NCI-H748 (cell line): ENCODE measurements around the gene KRT5.

Source experiments
- DNase-seq: peaks from one replicate; lab custom pipeline; 2025; ENCODE audit not compliant: unreplicated experiment; lab: John Stamatoyannopoulos, UW

KRT5 gene

DNA sequence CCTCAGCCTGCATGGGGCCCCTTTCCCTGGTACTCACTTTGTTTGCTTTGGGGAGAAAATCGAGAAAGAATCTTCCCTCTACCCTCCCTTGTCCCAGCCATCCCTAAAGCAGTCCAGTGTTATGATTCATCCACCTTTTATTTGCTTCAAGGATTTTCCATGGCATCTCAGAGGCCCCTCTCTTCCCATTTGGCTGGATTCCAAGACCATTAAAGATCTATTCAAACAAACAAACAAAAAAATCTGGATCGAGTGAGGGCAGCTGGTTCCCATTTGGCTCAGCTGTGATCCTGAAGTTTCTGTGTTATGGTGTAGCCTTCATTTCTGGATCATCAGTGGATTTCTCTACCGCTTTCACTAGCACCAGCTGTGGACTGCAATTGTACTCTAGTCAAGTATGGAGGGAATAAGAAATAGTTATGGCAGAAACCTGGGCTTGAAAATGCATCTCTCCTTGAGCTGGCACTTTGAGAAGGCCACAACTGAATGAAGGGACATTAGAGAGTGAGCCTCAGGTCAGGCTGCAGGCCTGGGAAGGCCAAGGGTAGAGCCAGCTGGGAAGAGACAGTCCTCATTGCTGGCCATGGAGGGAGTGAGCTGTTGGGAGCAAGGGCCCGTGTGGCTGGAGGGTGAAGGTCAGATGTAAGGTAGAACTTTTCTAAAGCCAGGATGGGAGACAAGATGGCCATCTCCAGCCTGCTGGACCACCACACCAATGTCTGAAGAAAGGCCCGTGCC lies 19.1 kb upstream of the KRT5 start:
- peak; percentile 79 for DNase-seq

DNA sequence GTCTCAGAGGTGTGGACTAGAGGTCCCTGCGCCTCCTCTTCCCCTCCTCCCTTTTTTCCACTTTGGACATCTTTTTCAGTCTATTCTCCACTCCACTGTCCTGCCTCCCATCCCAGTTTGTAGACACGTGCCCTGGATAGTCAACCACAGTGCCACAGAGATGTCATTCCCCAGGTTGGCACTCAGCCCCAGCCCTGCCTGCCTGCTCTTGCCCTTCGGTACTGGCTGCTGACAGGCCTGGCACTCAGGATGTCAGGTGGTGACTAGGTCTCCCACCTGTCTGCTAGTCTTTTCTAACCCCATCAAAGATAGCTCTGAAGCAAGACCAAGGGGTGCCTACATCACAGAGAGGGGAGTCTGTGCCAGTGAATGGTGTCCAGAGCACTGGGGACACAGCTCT lies 16.9 kb upstream of the KRT5 start:
- no peak for DNase-seq

DNA sequence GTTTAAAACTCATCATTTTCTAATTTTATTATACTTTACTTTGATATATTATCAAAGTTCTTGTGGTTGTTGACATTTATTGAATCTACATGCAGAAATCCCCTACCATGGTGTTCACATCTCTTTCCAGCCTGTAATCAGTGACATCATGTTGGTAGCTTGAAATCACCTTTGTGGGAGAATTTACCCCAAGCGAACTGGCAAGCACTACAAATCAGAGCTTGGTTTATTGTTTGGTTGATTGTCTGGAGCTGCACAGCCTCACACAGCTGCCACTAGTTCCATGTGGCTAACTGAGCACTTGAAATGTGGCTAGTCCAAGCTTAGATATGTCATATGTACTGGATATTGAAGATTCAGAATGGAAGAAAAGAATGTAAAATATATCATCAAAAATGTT lies 15.4 kb upstream of the KRT5 start:
- DNase-seq = no peak

DNA sequence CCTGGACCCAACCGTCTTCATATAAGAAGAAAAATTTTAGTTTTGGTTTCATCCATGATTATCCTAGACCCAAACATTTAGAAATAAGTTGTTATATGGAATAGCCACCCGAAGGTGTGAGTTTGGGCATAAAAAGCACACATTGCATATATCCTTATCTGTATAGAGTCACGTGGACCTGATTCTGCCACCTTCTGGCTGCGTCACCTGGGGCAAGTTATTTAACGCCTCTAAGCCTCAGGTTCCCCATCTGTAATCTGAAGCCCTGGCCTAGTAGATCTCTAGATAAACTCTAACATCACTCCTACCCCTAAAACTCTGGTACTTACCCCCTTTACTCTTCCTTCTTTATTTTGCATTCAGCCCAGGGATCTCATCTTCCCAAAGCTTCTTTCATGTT lies 14.3 kb upstream of the KRT5 start:
- DNase-seq = peak; percentile 19

DNA sequence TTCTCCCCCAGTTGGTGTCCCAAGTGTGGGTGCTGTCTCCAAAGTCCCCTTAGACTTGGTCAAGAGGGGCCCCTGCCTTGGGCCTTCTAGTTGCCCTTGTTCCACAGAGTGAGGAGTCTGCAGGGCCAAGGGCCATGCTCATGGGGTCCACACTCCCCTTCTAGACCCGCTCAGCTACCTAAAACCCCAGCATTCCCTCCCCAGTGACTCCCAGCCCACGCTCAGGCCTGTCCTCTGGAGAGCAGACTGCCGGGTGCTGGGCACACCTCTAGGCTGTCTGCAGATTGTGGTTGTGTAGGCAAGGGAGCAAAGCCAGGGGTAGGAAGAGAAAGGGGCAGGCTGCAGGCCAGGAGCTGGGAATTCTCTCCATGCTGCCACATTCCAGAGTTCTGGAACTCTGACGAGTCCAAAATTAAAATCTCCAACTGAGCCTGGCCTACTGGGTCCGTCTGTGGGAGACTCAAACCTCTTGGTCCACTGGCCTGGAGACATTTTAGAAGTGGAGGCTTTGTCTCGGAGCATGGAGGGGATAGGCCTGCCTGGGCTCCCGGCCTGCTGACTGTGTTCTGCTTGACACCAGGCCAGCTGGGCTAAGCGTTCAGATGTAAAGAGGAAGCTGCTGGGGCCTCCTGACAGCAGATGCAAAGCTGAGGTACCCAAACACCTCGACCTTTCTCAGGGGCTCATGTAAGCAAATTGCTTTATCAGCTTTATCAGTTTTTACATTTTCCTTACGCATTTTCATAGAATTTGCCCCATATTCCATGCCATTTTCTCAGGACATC lies 13.7 kb upstream of the KRT5 start:
- no peak for DNase-seq

DNA sequence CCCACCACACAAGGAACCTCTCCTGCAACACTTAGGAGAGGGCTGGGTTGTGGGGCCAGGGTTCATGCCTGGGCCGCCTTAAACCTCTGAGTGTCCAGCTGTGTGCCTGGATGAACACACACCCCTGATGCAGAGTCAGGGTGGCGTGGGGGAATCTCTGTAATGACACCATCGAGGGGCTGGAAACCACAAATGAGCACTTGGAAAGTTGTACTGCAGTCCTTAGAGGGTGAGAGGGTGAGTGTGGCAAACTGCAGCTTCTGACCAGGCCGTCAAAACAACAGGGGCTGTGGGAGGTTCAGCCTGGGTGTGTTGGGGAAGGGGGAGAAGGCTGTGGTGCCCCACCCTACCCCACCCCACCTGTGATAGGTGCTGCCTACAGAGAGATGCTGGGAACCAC lies 12.4 kb upstream of the KRT5 start:
- DNase-seq = no peak

DNA sequence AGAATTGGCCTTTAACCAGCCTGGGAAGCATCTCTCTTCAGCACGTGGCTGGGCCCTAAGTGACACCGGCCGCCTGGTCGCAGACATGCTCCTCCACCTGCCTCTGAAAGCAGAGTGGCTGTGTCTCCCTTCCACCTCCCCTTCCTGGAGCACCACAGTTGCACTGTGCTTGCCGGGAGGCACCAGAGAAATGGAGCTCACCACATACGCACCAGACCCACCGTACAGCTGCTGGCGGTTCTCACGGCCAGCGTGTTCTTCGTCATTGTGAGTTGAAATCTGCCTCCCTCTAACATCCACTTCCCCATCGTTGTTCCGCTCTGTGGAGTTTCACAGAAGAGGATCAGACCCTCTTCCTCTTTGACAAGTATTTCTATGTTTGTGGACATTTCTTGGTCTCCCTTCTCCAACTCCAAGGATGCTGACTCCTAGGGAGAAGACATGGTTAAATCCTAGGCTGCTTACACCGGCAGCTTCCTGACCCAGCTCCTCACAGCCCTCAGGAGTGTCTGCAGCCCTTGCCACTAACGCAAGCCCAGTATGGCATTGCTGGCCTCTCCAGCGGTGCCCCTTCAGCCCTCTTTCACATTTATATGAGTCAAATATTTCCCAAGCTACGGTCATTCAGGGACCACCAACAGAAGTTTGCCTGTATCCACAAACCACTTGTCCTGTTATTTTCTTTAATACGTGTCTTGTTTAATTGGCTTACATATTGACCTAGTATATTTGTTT lies 11.5 kb upstream of the KRT5 start:
- DNase-seq = no peak

DNA sequence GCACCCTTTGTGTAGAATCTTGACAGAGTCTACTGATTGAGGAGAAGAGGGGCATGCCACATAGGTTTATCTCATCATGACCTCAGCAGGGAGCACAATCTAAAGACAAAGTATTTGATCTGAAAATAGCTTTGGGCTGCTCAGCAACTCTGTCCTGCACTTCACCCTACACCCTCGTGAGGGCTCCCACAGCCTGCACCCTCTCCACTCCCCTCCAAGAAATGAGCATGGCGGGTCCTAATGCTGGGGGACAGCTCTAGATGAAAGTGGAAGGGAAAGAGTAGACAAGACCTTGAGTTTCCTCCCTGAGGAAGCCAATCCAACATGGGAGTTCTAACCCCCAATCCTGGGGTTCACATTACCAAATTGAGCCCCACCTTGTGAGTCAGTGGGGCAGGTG lies 10.7 kb upstream of the KRT5 start:
- DNase-seq = no peak

DNA sequence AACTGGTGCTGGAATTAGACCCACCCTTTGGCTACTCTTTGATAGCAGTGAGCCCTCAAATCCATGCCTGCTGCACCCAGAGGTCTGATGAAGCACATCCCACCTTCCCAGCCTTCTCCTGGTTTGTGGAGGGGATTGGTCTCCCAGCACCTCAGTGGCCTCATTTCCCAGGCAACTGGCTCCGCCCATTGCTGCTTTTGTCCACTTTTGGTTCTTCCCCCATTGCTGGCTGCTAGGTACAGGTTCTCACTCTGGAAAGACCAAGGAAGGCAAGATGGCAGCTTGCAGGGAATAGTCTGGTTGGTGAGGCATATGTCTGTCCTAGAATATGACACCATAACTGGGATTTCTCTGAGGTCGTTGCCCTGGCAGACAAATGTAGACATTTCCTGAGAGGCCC lies 10.2 kb upstream of the KRT5 start:
- peak; percentile 14 for DNase-seq

DNA sequence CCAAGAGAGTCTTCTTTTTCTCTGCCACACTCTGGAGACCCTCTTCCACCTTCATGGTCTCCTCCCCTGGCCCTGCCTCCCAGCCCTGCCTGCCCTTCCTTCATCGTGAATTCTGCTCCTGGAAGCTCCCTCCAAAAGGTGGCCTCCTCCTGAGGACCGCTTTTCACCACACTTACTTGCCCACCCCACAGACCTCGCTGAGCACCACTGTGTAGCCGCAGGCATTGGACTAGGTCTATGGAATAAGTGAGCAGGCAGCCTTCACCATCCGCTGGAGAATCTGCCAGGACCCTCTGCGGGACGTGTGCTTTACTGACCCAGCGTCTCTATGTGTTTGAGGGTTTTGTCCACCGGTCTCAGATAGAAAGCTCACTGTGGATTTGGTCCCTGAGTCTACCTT lies 9.7 kb upstream of the KRT5 start:
- no peak for DNase-seq

DNA sequence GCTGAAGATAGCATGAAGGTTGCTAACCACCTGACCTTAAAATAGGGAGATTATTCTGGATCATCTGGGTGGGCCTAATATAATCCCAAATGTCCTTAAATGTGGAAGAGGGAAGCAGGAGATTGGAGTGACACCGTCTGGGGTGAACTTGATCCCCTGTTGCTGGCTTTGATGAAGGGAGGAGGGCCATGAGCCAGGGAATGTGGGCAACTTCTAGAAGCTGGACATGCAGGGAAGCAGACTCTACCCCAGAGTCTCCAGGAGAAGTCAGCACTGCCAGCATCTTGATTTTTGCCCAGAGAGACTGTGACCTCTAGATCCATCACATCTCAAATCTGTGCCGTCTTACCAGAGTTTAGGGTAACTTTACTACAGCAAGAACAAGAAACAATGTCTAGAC lies 9.2 kb upstream of the KRT5 start:
- DNase-seq = no peak

DNA sequence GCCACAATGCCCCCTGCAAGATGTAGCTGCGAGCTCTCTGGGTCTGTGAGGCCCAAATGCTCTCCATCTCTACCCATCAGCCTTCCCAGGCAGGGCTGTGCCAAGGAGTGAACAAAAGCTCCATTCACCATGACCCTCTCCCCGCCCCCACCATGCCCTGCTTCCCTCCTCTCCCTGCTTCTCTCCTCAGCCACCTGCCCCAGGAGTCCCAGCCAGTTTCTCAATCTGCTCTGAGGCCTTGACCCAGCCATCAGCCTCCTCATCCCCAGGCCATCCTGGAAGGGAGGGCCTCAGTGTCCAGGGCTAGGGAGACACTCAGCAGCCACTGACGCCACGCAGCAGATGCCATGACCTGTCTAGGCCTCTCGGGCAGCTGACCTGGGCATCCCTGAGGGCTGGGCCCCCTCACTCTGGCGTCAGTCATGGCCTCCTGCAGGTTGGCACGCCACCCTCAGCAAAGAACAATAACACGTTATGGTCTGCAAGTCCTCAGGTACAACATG lies 8.5 kb upstream of the KRT5 start:
- no peak for DNase-seq

DNA sequence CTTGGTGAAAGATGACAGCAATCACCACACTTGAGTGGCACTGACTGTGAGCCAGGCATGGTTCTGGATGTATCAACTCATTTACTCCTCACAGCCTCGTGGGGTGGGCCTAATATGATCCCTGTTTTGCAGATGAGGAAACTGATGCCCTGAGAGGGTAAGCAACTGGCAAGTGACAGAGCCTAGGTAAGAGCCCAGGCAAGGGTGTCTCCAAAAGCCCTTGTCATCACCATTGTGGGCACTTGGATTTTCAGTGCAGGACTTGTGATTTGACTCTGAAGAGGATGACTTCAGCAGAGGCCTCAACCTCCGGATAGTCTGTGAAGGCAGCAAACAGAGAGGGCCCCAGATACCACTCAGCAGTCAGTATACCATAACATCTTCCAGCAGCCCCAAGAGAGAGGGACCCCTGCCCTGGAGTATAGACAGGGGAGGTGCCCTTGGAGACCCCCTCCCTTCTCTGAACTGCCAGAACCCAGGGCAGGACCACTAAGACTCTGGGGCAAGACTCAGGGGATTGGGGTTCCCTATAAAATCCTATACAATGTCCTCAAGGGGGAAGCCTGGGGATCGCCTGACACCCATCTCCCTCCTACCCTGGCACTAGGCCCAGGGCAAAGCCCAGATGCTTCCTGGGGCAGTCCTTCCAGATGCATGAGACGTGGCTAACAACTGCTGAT lies 7.1 kb upstream of the KRT5 start:
- DNase-seq = no peak

DNA sequence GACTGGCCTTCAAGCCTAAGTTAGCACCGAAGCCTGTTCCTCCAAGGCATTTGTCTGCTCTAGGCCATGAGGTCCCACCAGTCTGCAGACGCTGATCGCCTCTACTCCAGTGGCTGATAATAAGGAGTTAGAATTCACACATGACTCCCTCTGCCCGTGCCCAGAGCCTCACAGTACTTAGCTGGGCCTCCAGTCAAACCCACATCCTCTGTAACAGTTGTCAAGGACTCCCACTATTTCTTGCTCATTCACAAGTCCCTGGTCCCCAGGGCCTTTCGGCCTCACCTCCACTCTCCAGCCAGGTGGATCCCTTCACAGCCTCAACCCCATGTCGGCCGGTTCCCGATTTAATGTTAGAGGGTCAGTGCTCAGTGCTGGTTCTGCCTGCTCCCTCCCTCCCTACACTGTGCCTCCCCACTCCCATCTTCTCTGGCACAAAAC lies 6.3 kb upstream of the KRT5 start:
- DNase-seq = no peak

DNA sequence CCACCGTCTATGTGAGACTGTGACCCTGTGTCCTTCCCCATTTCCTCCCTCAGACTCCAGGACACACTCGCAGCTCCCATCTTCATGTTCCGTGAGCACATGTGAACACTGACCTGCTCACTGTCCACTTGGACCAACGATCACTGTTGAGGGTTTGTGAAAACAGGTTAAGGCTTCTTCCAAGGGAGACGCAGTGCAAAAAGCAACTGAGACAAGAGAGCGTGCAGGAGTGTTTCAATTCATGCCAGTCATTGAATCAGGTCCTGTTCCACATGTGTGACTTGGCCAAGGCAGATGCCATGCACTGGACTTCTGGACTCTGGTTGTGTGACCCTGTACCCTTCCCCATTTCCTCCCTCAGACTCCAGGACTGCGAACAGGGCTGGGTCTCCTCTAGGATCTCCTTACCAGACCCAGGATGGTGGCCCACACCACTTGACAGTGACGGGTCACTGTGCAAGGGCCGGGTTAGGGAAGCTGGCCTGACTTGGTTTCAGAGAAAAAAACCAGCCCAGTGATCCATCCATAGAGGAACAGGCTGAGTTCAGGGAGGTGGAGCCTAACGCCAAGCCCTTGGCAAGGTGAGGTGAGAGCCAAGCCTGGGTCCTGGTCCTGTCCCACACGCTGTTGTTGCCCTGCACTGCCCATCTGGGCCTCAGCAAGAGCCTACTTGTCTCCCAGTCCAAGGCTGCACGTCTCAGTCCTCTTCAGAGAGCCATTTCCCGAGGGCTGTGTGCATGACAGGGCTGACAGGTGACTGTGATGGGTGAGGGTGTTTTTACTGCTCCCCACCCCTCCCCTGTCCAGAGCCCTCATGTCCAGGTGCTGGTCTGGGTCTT lies 5.7 kb upstream of the KRT5 start:
- DNase-seq = no peak

DNA sequence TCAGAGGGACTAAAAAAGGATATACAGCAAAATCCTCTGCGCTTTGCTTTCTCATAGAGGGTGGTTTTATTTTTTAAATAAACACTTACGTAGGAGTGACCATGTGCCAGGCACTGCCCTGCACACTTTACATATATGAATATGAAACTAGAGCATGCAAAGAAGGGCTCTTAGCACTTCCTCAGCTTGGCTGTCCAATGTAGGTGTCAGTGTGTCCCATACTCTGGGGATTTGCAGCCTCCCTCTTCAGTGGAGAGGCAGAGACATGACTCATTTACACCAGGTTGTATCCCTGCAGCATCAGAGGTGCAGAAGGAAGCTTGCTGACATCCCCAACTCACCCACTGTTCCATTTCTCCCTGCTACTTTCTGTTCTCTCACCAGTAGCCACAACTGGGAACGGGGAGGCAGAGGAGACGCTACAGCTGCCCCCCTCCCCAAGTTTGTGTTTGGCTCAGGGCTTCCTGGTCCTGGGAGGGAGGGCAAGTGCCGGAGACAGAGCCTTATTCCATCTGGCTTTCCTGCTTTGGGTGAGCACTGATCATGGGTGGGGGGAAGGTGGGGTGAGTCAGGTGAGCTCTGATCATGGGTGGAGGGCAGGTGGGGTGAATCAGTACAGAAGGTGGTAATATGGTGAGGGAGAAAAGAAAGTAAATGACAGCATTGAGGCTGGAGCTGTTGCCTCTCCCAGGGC lies 4.9 kb upstream of the KRT5 start:
- DNase-seq = no peak

DNA sequence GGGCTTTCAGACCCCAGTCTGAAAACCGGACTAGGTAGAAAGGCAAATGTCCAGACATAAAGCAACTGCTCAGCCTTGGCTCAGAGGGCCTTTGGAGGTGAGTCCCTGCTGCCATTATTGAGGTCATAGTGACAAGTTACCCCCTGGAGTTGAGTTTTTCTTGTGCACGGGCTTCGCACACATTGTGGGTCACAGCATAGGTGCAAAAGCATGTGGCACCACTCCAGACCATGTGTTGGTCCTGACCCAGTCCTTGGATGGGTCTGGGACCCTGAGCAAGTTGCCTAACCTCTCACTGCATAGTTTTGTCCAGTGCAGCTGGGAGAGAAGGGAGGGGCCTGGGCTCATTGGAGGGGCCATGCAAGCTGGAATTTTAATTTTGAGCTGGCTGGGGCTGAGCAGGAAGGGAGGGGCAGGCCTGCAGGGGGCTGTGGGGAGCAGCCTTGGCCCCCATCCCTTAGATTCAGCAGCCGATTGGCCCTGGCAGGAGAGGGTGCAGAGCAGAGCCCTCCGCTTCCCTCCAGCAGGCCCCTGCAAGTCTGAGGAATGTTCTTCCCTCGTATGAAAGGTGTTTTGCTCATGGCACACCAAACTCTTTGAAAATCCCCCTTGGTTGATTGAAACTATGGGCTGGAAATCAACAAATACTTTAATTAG lies 4.2 kb upstream of the KRT5 start:
- no peak for DNase-seq

DNA sequence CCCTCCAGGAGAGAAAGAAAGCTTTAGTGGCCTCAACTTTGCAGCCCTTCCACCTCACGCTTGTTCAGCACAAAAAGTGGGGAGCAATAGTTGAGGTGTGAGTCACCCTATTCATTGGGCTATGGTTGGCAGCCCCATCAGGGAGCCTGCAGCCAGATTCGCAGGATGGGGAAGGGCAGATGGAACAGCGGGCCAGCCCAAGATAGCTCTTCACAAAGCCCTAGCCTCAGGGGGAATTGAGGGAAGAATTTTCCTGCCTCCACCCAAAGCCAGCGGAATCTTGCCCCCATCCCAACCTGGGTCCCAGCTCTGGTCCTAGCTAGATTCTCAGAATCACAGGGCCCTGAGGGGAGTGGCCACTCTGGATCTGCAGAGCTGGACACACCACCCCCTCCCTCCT lies 3.6 kb upstream of the KRT5 start:
- no peak for DNase-seq

DNA sequence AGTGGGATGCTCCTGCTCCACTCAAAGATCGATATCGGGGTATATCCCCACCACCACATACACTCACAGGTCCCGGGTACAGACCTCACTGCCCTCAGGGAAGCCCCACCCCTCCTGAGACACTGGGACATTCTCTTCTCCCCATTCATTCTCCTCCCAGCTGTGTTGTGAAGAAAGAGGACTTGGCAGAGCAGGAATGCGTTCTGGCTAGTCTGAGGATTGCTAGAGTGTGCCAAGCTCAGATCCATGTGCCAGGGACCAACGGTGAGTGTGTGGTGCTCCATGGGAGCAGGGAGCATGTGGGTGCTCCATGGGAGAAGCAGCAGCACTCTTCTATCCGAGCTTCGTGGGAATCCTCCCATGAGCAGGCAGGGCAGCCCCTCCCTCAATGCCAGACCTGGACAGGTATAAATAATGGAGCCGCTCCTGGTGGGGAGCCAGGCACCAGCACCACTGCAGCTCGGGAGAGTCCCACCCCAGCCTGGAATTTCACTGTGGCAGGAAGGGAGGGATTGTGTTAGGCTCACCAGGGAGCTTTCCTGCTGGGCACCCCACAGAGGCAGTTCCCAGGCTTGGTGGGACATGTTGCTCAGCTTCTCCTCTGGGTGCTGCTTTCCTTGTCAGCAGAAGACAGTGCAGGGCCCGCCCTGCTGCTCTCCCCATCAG lies 2.3 kb upstream of the KRT5 start:
- DNase-seq = no peak
